Inflammatory macrophage treated with lipopolysaccharide for 4 hours (primary cell): ENCODE results near the gene NRXN3.
"Not testable (repeated sequence)": the region's sequence is repeated elsewhere in the genome, so short reads cannot be mapped to it uniquely, and the experiment has no call there.

Source experiments
- DNase-seq: peaks from one replicate; pipeline ENCODE4 v3.0.0-alpha.2; 2020

Gene NRXN3

GRCh38 chr14:78417532-78417931 is 247.4 kb downstream of the NRXN3 start:
- DNase-seq: no peak

GRCh38 chr14:78424311-78424710 is 254.1 kb downstream of the NRXN3 start:
- no peak for DNase-seq

GRCh38 chr14:78425330-78425729 is 255.2 kb downstream of the NRXN3 start:
- no peak for DNase-seq

GRCh38 chr14:78425782-78426181 is 255.6 kb downstream of the NRXN3 start:
- no peak for DNase-seq

- DNase-seq: no peak
Measured at GRCh38 chr14:78432046-78432445, 261.9 kb downstream of the NRXN3 start.

GRCh38 chr14:78437448-78437847 is 267.3 kb downstream of the NRXN3 start:
- not testable (repeated sequence) for DNase-seq

GRCh38 chr14:78440356-78440894 is 270.3 kb downstream of the NRXN3 start:
- DNase-seq: no peak

- no peak for DNase-seq
Measured at GRCh38 chr14:78443834-78444233, 273.7 kb downstream of the NRXN3 start.

- no peak for DNase-seq
Measured at GRCh38 chr14:78445275-78445674, 275.1 kb downstream of the NRXN3 start.

- DNase-seq: no peak
Measured at GRCh38 chr14:78446807-78447206, 276.6 kb downstream of the NRXN3 start.

GRCh38 chr14:78448164-78449094 is 278.3 kb downstream of the NRXN3 start:
- DNase-seq: peak; percentile 49

GRCh38 chr14:78450669-78451318 is 280.6 kb downstream of the NRXN3 start:
- peak; percentile 71 for DNase-seq

- peak; percentile 89 for DNase-seq
Measured at GRCh38 chr14:78451319-78451695, 281.1 kb downstream of the NRXN3 start.

- DNase-seq: no peak
Measured at GRCh38 chr14:78455896-78456435, 285.8 kb downstream of the NRXN3 start.

GRCh38 chr14:78469947-78470346 is 299.8 kb downstream of the NRXN3 start:
- DNase-seq: no peak

GRCh38 chr14:78479127-78479780 is 309.1 kb downstream of the NRXN3 start:
- DNase-seq: no peak

- DNase-seq: no peak
Measured at GRCh38 chr14:78484028-78484427, 313.9 kb downstream of the NRXN3 start.

GRCh38 chr14:78486081-78486480 is 315.9 kb downstream of the NRXN3 start:
- DNase-seq: no peak

- DNase-seq: no peak
Measured at GRCh38 chr14:78486621-78487020, 316.4 kb downstream of the NRXN3 start.

GRCh38 chr14:78487573-78487972 is 317.4 kb downstream of the NRXN3 start:
- DNase-seq: not testable (repeated sequence)

- no peak for DNase-seq
Measured at GRCh38 chr14:78488938-78489337, 318.8 kb downstream of the NRXN3 start.

- DNase-seq: no peak
Measured at GRCh38 chr14:78491048-78491447, 320.9 kb downstream of the NRXN3 start.

GRCh38 chr14:78498062-78498595 is 328.0 kb downstream of the NRXN3 start:
- DNase-seq: no peak
